ENCODE measurements around the gene BAZ1A. TPM values are rescaled to one million over a fixed set of nuclear protein-coding genes. Genes with fewer than 3 reads are reported as not detected.

Gene BAZ1A
- total RNA-seq, 1 donor from 2014 or later = 42.8 TPM

DNA sequence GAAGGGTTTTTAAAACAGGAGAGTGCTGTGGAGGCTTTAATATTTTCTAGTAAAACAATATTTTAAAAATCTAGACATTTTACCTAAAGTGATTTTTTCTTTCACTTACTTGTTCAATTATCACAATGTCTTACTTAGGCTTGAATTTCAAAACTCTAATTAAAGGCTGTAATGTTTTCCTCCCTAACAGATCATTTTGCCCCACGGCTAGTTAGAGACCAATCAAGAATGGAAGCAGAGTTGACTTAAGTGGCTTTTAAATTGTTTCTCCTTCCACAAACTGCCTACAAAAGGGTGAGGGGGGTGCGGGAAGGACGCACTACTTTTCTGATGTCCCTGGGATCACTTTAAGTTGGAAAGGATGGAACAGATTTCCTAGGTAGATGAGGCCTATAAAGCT is 151.3 kb downstream of the BAZ1A start:
- DNase-seq (ENCODE audit: low spot score, unreplicated experiment) = no peak

DNA sequence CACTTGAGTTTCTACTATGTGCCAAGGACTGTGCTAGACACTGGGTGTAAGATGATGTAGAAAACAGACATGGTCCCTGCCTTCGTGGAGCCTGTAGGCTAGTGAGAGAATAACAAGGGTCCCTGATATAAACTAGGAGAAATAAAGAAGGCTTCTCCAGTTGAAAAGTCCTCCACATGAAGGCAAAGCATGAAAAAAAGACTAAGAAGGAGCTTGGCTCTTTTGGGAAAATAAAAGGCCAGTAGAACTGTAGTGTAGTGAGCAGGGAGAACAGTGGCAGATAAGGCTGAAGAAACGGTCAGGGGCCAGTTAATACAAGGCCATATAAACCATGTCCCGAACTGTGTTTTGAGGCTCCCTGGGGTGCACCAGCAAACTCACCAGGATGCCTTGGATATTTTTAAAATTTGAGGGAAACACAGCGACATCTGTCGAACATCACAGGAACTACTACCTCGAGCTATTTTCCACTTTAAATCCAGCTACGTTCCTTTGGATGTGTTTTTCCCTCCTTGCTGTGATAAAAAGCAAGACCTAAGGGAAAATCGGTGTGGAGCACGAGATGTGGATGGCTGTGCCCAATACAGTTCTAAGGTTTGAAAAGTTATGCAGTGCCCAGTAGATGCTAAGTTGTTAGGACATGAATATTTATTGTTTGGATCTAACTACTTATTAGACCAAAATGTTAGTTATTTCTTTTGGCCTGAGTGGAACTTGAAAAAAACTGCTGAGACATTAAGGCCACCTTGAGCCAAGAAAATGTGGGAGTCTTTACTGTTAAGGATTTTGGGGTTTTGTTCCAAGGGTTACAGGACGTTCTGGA is 152.2 kb downstream of the BAZ1A start:
- no peaks in the 10 kb centered on the region for H3K9me3 Mint-ChIP-seq (ENCODE audit: low read depth)
- no peak for DNase-seq (ENCODE audit: low spot score, unreplicated experiment)
- H3K27ac Mint-ChIP-seq = no peak overlapping the region
- TF ChIP-seq, protein P1, sequence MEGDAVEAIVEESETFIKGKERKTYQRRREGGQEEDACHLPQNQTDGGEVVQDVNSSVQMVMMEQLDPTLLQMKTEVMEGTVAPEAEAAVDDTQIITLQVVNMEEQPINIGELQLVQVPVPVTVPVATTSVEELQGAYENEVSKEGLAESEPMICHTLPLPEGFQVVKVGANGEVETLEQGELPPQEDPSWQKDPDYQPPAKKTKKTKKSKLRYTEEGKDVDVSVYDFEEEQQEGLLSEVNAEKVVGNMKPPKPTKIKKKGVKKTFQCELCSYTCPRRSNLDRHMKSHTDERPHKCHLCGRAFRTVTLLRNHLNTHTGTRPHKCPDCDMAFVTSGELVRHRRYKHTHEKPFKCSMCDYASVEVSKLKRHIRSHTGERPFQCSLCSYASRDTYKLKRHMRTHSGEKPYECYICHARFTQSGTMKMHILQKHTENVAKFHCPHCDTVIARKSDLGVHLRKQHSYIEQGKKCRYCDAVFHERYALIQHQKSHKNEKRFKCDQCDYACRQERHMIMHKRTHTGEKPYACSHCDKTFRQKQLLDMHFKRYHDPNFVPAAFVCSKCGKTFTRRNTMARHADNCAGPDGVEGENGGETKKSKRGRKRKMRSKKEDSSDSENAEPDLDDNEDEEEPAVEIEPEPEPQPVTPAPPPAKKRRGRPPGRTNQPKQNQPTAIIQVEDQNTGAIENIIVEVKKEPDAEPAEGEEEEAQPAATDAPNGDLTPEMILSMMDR (IDR thresholded peaks at IDR 0.05; ENCODE audit: unreplicated experiment) = peak; percentile 80
- H3K36me3 Mint-ChIP-seq (ENCODE audit: insufficient read depth) = no peaks in the 10 kb centered on the region
- no peaks in the 10 kb centered on the region for H3K4me1 Mint-ChIP-seq (ENCODE audit: low read depth)
- H3K27me3 Mint-ChIP-seq = peaks cover 2% of the 10 kb centered on the region
- no peak overlapping the region for H3K4me3 Mint-ChIP-seq (ENCODE audit: low read depth)

More for the DNA sequence above, 151.3 kb downstream of the BAZ1A start:
- H3K4me3 Mint-ChIP-seq (ENCODE audit: low read depth) = no peak overlapping the region
- H3K27me3 Mint-ChIP-seq = peaks cover 2% of the 10 kb centered on the region
- H3K27ac Mint-ChIP-seq = no peak overlapping the region
- no peaks in the 10 kb centered on the region for H3K9me3 Mint-ChIP-seq (ENCODE audit: low read depth)
- no peaks in the 10 kb centered on the region for H3K36me3 Mint-ChIP-seq (ENCODE audit: insufficient read depth)
- H3K4me1 Mint-ChIP-seq (ENCODE audit: low read depth) = no peaks in the 10 kb centered on the region
- TF ChIP-seq, protein P1 (IDR thresholded peaks at IDR 0.05; ENCODE audit: unreplicated experiment) = no peak

DNA sequence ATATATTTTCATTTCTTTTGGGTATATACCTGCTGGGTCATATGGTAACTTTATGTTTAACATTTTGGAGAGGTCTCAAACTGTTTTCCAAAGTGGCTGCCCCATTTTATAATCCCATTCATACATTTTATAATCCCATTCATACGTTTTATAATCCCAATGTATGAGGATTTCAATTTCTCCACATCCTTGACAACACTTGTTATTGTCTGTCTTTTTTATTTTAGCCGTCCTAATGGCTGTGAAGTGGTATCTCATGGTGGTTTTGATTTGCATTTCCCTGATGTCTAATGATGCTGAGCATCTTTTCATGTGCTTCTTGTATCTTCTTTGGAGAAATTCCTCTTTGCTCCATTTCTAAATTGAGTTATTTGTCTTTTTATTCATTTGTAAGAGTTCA is 154.0 kb downstream of the BAZ1A start:
- Mint-ChIP-seq H3K27ac (no peak overlapping the region), H3K4me1 (ENCODE audit: low read depth) (no peaks in the 10 kb centered on the region), H3K9me3 (ENCODE audit: low read depth) (no peaks in the 10 kb centered on the region), H3K4me3 (ENCODE audit: low read depth) (no peak overlapping the region), H3K27me3 (peaks cover 5% of the 10 kb centered on the region), H3K36me3 (ENCODE audit: insufficient read depth) (no peaks in the 10 kb centered on the region)
- TF ChIP-seq, protein P1 (IDR thresholded peaks at IDR 0.05; ENCODE audit: unreplicated experiment) = no peak
- DNase-seq (ENCODE audit: low spot score, unreplicated experiment) = no peak

DNA sequence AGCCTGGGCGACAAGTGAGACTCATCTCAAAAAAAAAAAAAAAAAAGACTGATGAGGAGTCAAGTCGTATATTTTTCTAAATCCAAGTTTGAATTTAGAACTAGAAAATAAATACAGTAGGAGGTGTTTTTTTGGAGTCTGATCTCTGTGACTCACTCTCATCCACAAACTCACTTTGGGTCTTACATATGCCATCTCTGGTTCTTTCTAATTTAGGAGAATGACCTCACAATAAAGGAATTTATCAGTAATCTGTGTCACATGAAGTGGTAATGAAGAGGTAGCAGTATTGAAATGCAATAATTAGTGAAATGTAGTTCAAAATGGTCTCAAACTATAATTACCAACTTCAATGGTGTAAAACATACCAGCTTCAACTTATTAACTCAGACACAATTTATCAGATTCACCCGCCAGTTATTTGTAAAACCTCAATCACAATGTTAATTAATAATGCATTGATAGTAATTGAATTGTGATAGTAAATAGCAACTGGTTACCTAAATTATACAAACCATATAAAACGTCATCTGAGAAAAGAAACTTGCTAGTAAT is 156.3 kb downstream of the BAZ1A start:
- peaks cover under 1% of the 10 kb centered on the region for H3K4me1 Mint-ChIP-seq (ENCODE audit: low read depth)
- peaks cover 9% of the 10 kb centered on the region for H3K27me3 Mint-ChIP-seq
- no peak for DNase-seq (ENCODE audit: low spot score, unreplicated experiment)
- TF ChIP-seq, protein P1 (IDR thresholded peaks at IDR 0.05; ENCODE audit: unreplicated experiment) = no peak
- no peak overlapping the region for H3K4me3 Mint-ChIP-seq (ENCODE audit: low read depth)
- no peaks in the 10 kb centered on the region for H3K9me3 Mint-ChIP-seq (ENCODE audit: low read depth)
- no peaks in the 10 kb centered on the region for H3K36me3 Mint-ChIP-seq (ENCODE audit: insufficient read depth)
- no peak overlapping the region for H3K27ac Mint-ChIP-seq

DNA sequence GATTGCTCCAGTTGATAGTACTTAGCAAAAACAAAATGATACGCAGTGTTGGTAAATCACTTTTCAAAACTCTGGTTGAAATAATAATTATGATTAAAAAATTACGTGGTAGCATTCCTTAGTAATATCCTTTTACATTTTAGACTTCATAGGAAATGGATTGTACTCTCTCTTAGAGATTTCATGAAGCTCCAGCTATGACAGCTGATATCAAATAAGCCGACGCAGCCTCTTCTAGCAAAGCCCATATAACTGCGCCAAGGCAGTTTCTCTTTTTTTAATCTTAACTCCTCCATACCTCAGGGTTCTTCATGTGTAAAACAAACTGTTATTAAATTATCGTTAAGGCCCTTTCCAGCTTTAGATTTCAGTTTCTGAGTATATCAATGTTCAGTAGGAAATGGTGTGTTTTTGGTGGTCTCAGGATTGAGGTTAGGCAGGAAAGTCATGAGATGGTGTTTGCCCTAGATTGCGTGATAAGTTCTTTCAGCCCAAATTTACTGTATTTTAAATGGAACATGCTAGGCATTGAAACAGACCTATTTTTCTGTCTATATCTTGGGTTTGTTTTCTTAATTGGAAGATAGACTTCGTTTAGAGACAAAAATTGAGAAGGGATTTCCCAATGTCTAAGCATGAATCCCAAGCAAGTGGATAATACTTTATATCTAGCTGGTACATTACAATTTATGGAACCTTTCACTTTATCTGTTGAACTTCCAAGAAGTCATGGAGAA is 159.9 kb downstream of the BAZ1A start:
- TF ChIP-seq, protein P1 (IDR thresholded peaks at IDR 0.05; ENCODE audit: unreplicated experiment) = no peak
- Mint-ChIP-seq H3K4me3 (ENCODE audit: low read depth) (peak overlapping the region; percentile 69), H3K9me3 (ENCODE audit: low read depth) (no peaks in the 10 kb centered on the region), H3K27me3 (peaks cover 9% of the 10 kb centered on the region), H3K4me1 (ENCODE audit: low read depth) (peaks cover 9% of the 10 kb centered on the region), H3K27ac (peak overlapping the region; percentile 49), H3K36me3 (ENCODE audit: insufficient read depth) (peaks cover 6% of the 10 kb centered on the region)
- no peak for DNase-seq (ENCODE audit: low spot score, unreplicated experiment)
